ENCODE data around the gene GBP1. TPM values are rescaled to one million over a fixed set of nuclear protein-coding genes. Genes with fewer than 3 reads are reported as not detected.
A peak's percentile ranks its signal among the peaks of the same experiment; 100 is the strongest.

GBP1 gene
- total RNA-seq, 1 experiment from 2014 or later = 10.4 TPM

GRCh38 chr1:89070509-89070908, 5.5 kb upstream of the GBP1 start:
- no peaks in the 10 kb centered on the region for H3K36me3 Mint-ChIP-seq (ENCODE audit: insufficient read depth, unreplicated experiment)
- no peak for DNase-seq (ENCODE audit: unreplicated experiment)
- intact Hi-C loops (cut with micrococcal nuclease) = no loop called here
- no peak overlapping the region for H3K4me3 Mint-ChIP-seq (ENCODE audit: unreplicated experiment)
- no peaks in the 10 kb centered on the region for H3K27me3 Mint-ChIP-seq (ENCODE audit: insufficient read depth, unreplicated experiment)
- no TSS peak for BruUV-seq (replicated peaks)
- ChIA-PET CTCF (interaction anchor here (0.8 kb wide), 1 partner anchor 94 kb away, joined by 6 read pairs; no protein-coding TSS in a partner anchor), POLR2A (interaction anchor here (0.6 kb wide), 1 partner anchor 55 kb away, joined by 3 read pairs; no protein-coding TSS in a partner anchor)
- H3K9me3 Mint-ChIP-seq (ENCODE audit: unreplicated experiment) = peaks cover 23% of the 10 kb centered on the region
- no peak overlapping the region for H3K27ac Mint-ChIP-seq (ENCODE audit: low read depth, unreplicated experiment)
- TF ChIP-seq CTCF (IDR thresholded peaks at IDR 0.05; ENCODE audit: unreplicated experiment) = no peak
- no peaks in the 10 kb centered on the region for H3K4me1 Mint-ChIP-seq (ENCODE audit: insufficient read depth, unreplicated experiment)

- no TSS peak for BruUV-seq (replicated peaks)
- no peaks in the 10 kb centered on the region for H3K27me3 Mint-ChIP-seq (ENCODE audit: insufficient read depth, unreplicated experiment)
- no peak overlapping the region for H3K4me3 Mint-ChIP-seq (ENCODE audit: unreplicated experiment)
- H3K9me3 Mint-ChIP-seq (ENCODE audit: unreplicated experiment) = peaks cover 21% of the 10 kb centered on the region
- intact Hi-C loops (cut with micrococcal nuclease) = loop anchor here (5.0 kb wide), 1 partner anchor 73 kb away; no protein-coding TSS in a partner anchor
- H3K27ac Mint-ChIP-seq (ENCODE audit: low read depth, unreplicated experiment) = no peak overlapping the region
- no peak for DNase-seq (ENCODE audit: unreplicated experiment)
- TF ChIP-seq CTCF (IDR thresholded peaks at IDR 0.05; ENCODE audit: unreplicated experiment) = no peak
- H3K4me1 Mint-ChIP-seq (ENCODE audit: insufficient read depth, unreplicated experiment) = no peaks in the 10 kb centered on the region
- POLR2A ChIA-PET = no interaction called here
- CTCF ChIA-PET = interaction anchor here (0.8 to 1.0 kb wide), 2 partner anchors 72 to 94 kb away, joined by 3 to 6 read pairs; no protein-coding TSS in a partner anchor
- H3K36me3 Mint-ChIP-seq (ENCODE audit: insufficient read depth, unreplicated experiment) = no peaks in the 10 kb centered on the region
These were observed 4.9 kb upstream of the GBP1 start for GRCh38 chr1:89069951-89070350.

GRCh38 chr1:89068291-89068690, 3.3 kb upstream of the GBP1 start:
- no peaks in the 10 kb centered on the region for H3K36me3 Mint-ChIP-seq (ENCODE audit: insufficient read depth, unreplicated experiment)
- no peak overlapping the region for H3K27ac Mint-ChIP-seq (ENCODE audit: low read depth, unreplicated experiment)
- no TSS peak for BruUV-seq (replicated peaks)
- peaks cover 7% of the 10 kb centered on the region for H3K9me3 Mint-ChIP-seq (ENCODE audit: unreplicated experiment)
- ChIA-PET POLR2A (interaction anchor here (0.5 kb wide), 1 partner anchor 337 kb away, joined by 3 read pairs; no protein-coding TSS in a partner anchor), CTCF (interaction anchor here (0.9 to 1.1 kb wide), 2 partner anchors 17 to 95 kb away, joined by 3 to 4 read pairs; no protein-coding TSS in a partner anchor)
- H3K27me3 Mint-ChIP-seq (ENCODE audit: insufficient read depth, unreplicated experiment) = no peaks in the 10 kb centered on the region
- intact Hi-C loops (cut with micrococcal nuclease) = loop anchor here (5.0 kb wide), 1 partner anchor 71 kb away; no protein-coding TSS in a partner anchor
- H3K4me1 Mint-ChIP-seq (ENCODE audit: insufficient read depth, unreplicated experiment) = peaks cover 13% of the 10 kb centered on the region
- no peak for DNase-seq (ENCODE audit: unreplicated experiment)
- no peak overlapping the region for H3K4me3 Mint-ChIP-seq (ENCODE audit: unreplicated experiment)
- TF ChIP-seq CTCF (IDR thresholded peaks at IDR 0.05; ENCODE audit: unreplicated experiment) = no peak

- ChIA-PET CTCF (interaction anchor here (0.7 to 2.2 kb wide), 5 partner anchors 43 to 294 kb away, joined by 3 to 8 read pairs (median 7); partner anchors contain the start of gene GBP3), POLR2A (interaction anchor here (0.8 to 4.0 kb wide), 6 partner anchors 14 to 80 kb away, joined by 3 to 48 read pairs (median 9); partner anchors contain the start of genes GBP2 and GBP3)
- no peak for TF ChIP-seq CTCF (IDR thresholded peaks at IDR 0.05; ENCODE audit: unreplicated experiment)
- Mint-ChIP-seq H3K27me3 (ENCODE audit: insufficient read depth, unreplicated experiment) (no peaks in the 10 kb centered on the region), H3K27ac (ENCODE audit: low read depth, unreplicated experiment) (peak overlapping the region; percentile 91), H3K4me1 (ENCODE audit: insufficient read depth, unreplicated experiment) (peaks cover 13% of the 10 kb centered on the region), H3K4me3 (ENCODE audit: unreplicated experiment) (peak overlapping the region; percentile 76), H3K36me3 (ENCODE audit: insufficient read depth, unreplicated experiment) (no peaks in the 10 kb centered on the region), H3K9me3 (ENCODE audit: unreplicated experiment) (no peaks in the 10 kb centered on the region)
- BruUV-seq (replicated peaks) = TSS peak; percentile 74
- DNase-seq (ENCODE audit: unreplicated experiment) = no peak
- intact Hi-C loops (cut with micrococcal nuclease) = loop anchor here (2.0 to 5.0 kb wide), 2 partner anchors 42 to 67 kb away; partner anchors contain the start of gene GBP3
These were observed 376 bp downstream of the GBP1 start for GRCh38 chr1:89064632-89065031.

All from MCF 10A (cell line).